ENCODE data around the gene SEPTIN5.

The SEPTIN5 gene

GRCh38 chr22:19750507-19751490, 36.5 kb downstream of the SEPTIN5 start:
- DNase-seq, result no peak

- no peak for DNase-seq
These were observed 37.4 kb downstream of the SEPTIN5 start for GRCh38 chr22:19751497-19752245.

DNA sequence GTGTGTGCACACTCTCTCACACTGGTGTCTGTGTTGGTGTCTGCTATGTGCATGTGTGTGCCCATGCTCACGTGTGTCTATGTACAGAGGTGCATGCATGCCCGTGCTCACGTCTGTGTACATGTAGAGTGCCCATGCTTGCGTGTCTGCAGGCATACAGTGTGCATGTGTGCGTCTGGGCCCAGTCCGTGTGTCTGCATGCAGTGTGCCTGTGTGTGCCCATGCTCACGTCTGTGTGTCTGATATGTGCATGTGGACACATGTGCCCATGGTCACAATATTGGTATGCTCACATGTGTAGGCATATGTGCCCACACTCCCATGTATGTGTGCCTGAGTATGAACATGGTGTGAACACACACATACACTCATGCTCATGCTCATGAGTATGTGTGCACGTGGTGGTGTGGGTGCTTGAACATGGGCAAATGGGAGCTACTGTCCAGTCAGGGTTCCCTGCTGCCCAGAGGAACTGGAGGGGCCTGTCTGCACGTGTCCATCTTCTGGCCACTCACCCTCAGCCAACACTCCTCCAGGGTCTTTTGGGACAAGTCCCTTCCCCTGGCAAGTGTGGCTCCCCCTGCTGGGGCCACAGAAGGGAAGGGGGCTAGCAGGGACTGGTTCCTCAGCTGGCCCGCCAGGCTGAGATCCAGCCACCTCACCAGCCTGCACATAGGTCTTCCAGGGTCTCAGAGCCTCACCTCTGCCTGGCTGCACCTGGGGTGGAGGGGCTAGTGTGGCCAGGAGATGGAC, 39.0 kb downstream of the SEPTIN5 start:
- no peak for DNase-seq

GRCh38 chr22:19753996-19754700, 39.8 kb downstream of the SEPTIN5 start:
- DNase-seq, result no peak

- no peak for DNase-seq
These were observed 40.4 kb downstream of the SEPTIN5 start for GRCh38 chr22:19754701-19755144.

GRCh38 chr22:19755145-19755710, 40.9 kb downstream of the SEPTIN5 start:
- no peak for DNase-seq

DNA sequence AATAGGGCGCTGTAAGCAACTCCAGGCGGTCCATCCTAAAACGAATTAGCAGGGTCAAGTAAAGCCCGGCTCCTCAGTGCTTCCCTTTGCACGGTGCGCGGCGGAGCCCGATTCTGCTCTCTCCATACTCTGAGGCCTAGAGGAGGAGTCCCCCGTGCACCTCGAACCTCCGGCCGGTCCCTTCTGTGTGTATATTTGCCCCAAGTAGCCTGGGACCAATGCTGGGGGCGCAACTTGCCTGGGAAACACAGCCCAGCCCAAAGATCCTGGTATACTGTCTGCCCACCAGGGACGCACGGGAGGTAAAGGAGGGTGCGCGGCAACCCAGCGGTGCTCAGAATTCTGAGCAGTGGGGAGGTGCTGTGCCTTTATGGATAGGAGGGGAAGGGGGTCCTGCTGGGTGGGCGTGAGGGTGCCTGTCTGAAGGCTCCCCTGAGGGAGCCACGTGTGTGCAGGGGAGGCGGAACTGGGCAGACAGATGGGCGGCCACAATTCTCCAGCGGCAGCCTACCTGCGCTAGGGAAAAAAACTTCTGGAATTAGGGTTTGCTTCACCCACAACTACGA, 41.5 kb downstream of the SEPTIN5 start:
- DNase-seq, result no peak

GRCh38 chr22:19756288-19757128, 42.2 kb downstream of the SEPTIN5 start:
- peak; percentile 73 for DNase-seq

DNA sequence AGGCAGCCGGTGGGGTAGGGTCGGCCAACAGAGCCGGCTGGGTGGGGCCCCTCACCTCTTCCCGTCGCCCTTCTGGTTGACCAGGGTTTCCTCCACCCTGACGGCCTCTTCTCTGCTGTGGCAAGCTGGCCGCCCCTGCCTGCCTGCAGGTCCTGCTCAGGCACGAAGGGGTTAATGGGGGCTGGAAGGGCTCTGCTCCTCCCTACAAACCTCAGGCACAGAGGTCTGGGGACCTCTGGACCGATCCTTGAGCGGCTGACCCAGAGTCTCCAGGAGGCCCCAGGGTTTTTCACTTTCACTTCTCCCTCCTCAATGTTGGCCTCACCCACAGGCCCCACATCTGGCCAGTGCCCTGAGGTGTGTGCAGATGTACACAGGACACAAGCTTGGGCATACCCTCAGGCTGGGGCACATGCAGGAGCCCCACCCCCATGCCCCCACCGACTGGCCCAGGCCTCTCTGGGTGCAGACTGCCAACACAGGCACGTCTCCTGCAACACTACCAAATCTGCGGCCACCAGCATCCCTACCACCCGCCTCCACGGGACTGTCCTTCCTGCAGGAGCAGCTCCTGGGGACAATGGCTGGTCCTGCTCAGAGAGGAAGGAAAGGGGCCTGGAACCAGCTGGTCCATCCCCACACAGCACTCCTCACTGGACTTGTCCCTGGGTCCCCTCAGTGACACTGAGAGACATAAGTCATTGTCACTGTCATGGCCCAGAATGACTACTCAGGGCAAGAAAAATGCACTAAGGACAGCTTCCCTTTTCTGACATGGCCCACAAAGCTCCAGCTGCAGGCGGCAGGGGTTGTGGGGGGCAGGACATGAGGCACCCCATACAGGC, 43.1 kb downstream of the SEPTIN5 start:
- no peak for DNase-seq

GRCh38 chr22:19757985-19758895, 43.9 kb downstream of the SEPTIN5 start:
- DNase-seq, result no peak

DNA sequence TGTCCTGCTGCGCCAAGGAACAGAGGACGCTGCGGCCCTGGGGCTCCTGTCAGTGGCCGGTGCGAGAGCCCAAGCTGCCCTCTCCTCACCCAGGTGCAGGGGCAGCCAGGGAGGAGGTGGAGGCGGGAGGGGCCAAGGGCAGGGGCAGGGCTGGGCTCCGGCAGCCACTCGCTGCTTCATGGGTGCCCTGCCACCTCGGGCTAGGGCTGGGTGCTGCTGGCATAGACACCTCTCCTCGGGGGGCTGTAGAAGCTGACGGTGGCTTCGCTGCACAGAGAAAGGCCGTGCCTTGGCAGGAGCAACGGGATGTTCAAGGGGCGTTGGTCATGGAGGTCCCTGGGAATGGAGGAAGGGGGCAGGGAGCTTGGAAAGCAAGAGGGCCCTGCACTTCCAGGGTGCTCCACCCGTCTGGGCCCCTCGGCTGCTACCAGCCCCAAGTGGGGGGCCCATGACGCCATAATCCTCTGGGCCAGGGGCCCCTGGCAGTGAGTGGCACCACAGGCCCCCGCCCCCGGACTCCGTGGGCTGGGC, 44.7 kb downstream of the SEPTIN5 start:
- no peak for DNase-seq

DNA sequence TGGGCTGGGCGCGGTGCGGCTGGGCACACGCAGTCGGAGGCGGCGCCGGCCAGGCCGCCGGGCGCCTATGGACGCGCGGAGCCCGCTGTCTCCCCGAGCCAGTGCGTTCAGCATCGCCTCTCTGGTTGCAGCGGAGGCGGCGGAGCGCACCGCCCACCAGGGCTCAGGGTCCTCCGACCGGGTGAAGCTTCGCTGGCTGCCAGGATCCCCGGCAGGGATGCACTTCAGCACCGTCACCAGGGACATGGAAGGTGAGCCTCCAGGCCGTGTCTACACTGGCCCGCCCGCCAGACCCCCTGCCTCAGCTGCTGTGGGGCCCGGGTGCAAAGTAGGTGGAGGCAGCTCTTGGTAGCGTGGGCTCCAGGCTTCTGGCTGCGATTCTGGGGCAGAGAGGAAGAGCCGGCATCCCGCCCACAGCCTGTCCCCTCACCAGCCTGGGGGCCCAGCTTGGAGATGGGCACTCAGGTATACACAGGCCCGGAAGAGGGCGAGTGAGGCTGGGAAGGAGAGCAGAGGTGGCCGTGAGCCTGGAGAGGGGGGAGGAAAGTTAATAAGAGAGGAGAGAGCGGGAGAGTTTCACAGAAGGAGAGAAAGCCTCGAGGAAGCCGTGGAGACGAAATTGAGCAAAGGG, 45.2 kb downstream of the SEPTIN5 start:
- no peak for DNase-seq

DNA sequence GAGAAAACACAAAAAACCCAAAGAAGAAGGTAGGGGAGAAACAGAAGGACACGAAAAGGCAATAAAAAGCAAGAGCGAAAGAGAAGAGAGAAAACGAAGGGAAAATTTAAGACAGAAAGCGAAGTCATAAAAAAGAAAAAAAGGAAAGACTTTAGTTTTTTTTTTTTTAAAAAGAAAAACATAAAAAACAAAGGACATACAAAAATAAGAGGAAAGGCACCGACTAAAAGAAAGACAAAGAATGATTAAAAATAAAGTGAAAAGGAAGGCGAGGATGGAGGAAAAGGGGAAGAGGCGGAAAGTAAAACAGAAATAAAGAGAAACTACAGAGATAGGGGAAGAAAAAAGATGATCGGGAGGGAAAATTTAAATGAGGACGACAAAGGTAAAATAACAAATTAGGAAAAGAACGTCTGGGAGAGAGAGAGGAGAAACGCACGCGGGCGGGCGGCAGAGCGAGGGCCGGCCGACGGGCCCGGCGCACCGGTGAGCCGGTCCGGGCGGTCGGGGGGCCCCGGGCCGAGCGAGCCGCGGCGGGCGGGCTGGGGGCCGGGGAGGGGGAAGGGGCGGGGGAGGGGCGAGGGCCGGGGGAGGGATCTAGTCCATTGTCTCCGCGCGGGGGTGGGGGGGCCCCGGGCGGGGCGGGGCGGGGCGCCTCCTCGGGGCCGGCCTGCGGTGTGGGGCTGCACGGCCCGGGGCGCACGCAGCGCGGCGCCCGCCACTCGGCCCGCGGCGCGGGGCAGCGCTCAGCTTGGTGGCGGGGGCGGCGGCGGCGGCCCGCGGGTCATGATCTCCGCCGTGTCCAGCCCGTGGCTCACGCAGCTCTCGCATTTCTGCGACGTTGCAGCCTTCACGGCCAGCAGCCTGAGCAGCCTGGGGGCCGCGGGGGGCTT, 46.0 kb downstream of the SEPTIN5 start, which contains the start of gene TBX1:
Gene TBX1, plus strand, starts transcription at position 721 of the 893 bp plus-strand sequence. Its CDS starts 66 bp downstream, at position 787.
- no peak for DNase-seq

DNA sequence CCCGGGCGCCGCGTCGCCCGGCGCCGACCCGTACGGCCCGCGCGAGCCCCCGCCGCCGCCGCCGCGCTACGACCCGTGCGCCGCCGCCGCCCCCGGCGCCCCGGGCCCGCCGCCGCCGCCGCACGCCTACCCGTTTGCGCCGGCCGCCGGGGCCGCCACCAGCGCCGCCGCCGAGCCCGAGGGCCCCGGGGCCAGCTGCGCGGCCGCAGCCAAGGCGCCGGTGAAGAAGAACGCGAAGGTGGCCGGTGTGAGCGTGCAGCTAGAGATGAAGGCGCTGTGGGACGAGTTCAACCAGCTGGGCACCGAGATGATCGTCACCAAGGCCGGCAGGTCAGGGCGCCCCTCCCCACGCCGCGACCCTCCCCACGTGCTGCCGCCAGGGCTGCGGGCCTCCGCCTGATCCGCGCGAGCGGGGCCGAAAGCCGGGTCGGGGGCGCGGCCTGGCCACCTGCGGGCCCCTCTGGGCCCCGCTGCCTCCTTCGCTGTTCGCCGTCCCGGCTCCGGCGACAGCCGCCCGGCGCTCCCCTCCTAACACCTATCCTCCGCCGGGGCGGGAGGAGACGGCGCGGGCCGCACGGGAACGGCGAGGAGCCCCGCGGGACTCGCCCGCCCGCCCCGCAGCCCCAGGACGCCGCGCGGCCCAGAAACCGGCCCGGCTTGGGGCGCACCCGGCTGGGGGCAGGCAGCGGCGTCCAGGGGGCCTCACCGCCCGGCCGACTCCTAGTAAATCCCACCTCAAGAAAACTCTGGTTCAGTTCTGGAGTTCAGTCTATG, 46.8 kb downstream of the SEPTIN5 start:
- DNase-seq, result no peak

DNA sequence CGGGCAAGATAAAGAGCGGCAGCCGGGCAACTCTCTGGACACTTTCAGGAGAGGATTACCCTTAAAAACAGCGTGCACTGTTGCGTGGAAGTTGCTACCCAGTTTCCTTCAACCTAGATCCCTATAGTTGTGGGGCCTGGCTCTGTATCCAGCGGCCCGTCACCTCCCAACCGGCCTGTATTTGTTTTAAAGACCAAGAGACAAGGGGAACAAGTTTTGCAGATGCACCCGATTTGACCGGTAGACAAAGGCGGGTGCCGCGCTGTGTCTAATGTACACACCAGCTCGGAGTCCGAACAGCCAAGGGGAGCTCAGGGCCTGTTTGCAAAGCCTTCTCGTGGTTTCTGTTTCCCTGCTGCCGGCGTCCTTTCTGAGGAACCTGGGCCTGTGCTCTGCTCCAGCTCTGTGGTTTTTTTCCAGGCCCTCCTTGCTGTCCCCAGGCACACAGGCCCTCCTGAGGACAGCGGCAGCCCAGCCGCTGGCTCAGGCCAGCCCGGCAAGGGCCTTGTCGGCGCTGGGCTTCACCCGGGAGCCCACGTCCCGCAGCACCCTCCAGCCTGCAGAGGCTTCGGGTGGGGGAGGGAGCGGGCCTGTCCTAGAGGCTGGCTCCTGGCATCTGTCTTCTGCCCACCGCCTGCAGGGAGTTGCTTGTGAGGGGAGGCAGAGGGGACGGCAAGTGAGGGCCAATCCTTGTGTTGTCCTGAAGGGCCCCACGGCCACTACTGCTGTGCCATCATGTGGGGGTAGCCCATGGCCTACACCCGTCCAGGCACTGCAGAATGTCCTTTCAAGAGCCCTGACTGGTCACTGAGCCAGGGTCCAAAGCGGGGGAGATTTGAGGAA, 47.6 kb downstream of the SEPTIN5 start:
- DNase-seq, result no peak
